Daoy (cell line): ENCODE results near the gene RBBP6. TPM values are rescaled to one million over a fixed set of nuclear protein-coding genes. Genes with fewer than 3 reads are reported as not detected.
A peak's percentile ranks its signal among the peaks of the same experiment; 100 is the strongest.
"Not testable (repeated sequence)": the region's sequence is repeated elsewhere in the genome, so short reads cannot be mapped to it uniquely, and the experiment has no call there.

ENCODE experiments used
- DNase-seq: peaks from one replicate; pipeline ENCODE4 v3.0.0-alpha.2; 2015; ENCODE audit warnings: low read depth
- total RNA-seq: library from RNA; depleted of rRNA; stranded (reverse); fragments of >200 nt; shearing (Covaris generic); gene quantifications from 2 replicates; pipeline ENCODE4 v1.2.3, GENCODE V29; 2014; rRNA removed

Gene RBBP6
- total RNA-seq, result 16.2 and 39.3 TPM in 2 replicates

- peak; percentile 97 for DNase-seq
Observed at GRCh38 chr16:24539295-24539849, at the start of gene RBBP6. Gene RBBP6 (plus strand): TSS chr16:24539566. CDS start chr16:24540627, 1,061 bp downstream.

GRCh38 chr16:24490866-24491265 lies 48.5 kb upstream of the RBBP6 start:
- no peak for DNase-seq

- DNase-seq, result peak; percentile 22
Observed at GRCh38 chr16:24491731-24492130, 47.6 kb upstream of the RBBP6 start.

GRCh38 chr16:24493821-24494220 lies 45.5 kb upstream of the RBBP6 start:
- DNase-seq, result peak; percentile 47

- DNase-seq, result not testable (repeated sequence)
Observed at GRCh38 chr16:24495207-24495606, 44.2 kb upstream of the RBBP6 start.

GRCh38 chr16:24497440-24497839 lies 41.9 kb upstream of the RBBP6 start:
- DNase-seq, result peak; percentile 21

- DNase-seq, result peak; percentile 52
Observed at GRCh38 chr16:24499193-24499814, 40.1 kb upstream of the RBBP6 start.

GRCh38 chr16:24504472-24505345 lies 34.7 kb upstream of the RBBP6 start:
- peak; percentile 64 for DNase-seq

- no peak for DNase-seq
Observed at GRCh38 chr16:24505959-24506358, 33.4 kb upstream of the RBBP6 start.

GRCh38 chr16:24507959-24508480 lies 31.3 kb upstream of the RBBP6 start:
- no peak for DNase-seq

- DNase-seq, result peak; percentile 61
Observed at GRCh38 chr16:24508614-24509013, 30.8 kb upstream of the RBBP6 start.

GRCh38 chr16:24509536-24509935 lies 29.8 kb upstream of the RBBP6 start:
- no peak for DNase-seq

- no peak for DNase-seq
Observed at GRCh38 chr16:24511174-24511573, 28.2 kb upstream of the RBBP6 start.

- no peak for DNase-seq
Observed at GRCh38 chr16:24511792-24512191, 27.6 kb upstream of the RBBP6 start.

GRCh38 chr16:24514096-24514495 lies 25.3 kb upstream of the RBBP6 start:
- DNase-seq, result no peak

- no peak for DNase-seq
Observed at GRCh38 chr16:24515186-24515585, 24.2 kb upstream of the RBBP6 start.

- peak; percentile 70 for DNase-seq
Observed at GRCh38 chr16:24516900-24517669, 22.3 kb upstream of the RBBP6 start.

GRCh38 chr16:24518498-24518897 lies 20.9 kb upstream of the RBBP6 start:
- no peak for DNase-seq

- DNase-seq, result no peak
Observed at GRCh38 chr16:24520983-24521382, 18.4 kb upstream of the RBBP6 start.

- DNase-seq, result no peak
Observed at GRCh38 chr16:24522751-24523150, 16.6 kb upstream of the RBBP6 start.

- DNase-seq, result no peak
Observed at GRCh38 chr16:24523569-24523968, 15.8 kb upstream of the RBBP6 start.
